Brain microvascular endothelial cell (primary cell): ENCODE results near the gene FASN.
A peak's percentile ranks its signal among the peaks of the same experiment; 100 is the strongest.
"Not testable (repeated sequence)": the region's sequence is repeated elsewhere in the genome, so short reads cannot be mapped to it uniquely, and the experiment has no call there.

Experiments used
- DNase-seq: peaks from one replicate; pipeline ENCODE4 v3.0.0-alpha.2; 2020
- H3K27ac ChIP-seq: fragments of 250-450 bp; sonication (Bioruptor Pico); 2 replicates; pipeline ENCODE4 v1.5.1; 2020; ENCODE audit warnings: mild to moderate bottlenecking, moderate library complexity
- H3K27me3 ChIP-seq: fragments of 250-450 bp; sonication (Bioruptor Pico); replicated peaks from 2 replicates; pipeline ENCODE4 v1.5.1; 2020; ENCODE audit warnings: mild to moderate bottlenecking
- H3K36me3 ChIP-seq: fragments of 250-450 bp; sonication (Bioruptor Pico); replicated peaks from 2 replicates; pipeline ENCODE4 v1.5.1; 2020; ENCODE audit warnings: mild to moderate bottlenecking
- H3K4me3 ChIP-seq: 2 replicates; pipeline ENCODE4 v1.5.1; 2011; ENCODE audit warnings: low read depth, mild to moderate bottlenecking, control low read depth, low read length, moderate library complexity
- in situ Hi-C: cut with HindIII; loops from 2 replicates; pipeline ENCODE4 v1.10.0; 2017; ENCODE audit warnings: low sequenced_read_pairs, low pct_ligation_motif_present
- TF ChIP-seq, protein P1 (sequence below): IDR thresholded peaks from 2 replicates; pipeline ENCODE4 v1.5.1; 2011; ENCODE audit warnings: low read depth, mild to moderate bottlenecking, moderate library complexity, low read length, control low read depth, inconsistent platforms; ENCODE audit errors: missing control alignments

The FASN gene

DNA sequence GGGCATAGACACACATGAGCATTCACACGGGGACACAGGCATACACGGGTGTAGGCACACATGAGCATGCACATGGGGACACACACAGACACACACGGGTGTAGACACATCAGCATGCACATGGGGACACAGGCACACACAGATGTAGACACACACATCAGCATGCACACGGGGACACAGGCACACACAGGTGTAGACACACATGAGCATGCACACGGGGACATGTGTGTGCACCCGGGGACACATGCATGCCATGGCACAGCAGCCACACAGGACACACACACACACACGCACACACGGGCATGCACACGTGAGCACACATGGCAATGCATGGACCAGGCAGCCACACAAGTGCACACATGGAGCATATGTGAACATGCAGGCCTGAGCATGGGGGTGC is 55.4 kb downstream of the FASN start:
- Histone ChIP-seq H3K27ac (no peak overlapping the region), H3K27me3 (no peaks in the 10 kb centered on the region), H3K36me3 (peaks cover 8% of the 10 kb centered on the region), H3K4me3 (no peak overlapping the region)
- in situ Hi-C loops = no loop called here
- DNase-seq = no peak
- TF ChIP-seq, protein P1, sequence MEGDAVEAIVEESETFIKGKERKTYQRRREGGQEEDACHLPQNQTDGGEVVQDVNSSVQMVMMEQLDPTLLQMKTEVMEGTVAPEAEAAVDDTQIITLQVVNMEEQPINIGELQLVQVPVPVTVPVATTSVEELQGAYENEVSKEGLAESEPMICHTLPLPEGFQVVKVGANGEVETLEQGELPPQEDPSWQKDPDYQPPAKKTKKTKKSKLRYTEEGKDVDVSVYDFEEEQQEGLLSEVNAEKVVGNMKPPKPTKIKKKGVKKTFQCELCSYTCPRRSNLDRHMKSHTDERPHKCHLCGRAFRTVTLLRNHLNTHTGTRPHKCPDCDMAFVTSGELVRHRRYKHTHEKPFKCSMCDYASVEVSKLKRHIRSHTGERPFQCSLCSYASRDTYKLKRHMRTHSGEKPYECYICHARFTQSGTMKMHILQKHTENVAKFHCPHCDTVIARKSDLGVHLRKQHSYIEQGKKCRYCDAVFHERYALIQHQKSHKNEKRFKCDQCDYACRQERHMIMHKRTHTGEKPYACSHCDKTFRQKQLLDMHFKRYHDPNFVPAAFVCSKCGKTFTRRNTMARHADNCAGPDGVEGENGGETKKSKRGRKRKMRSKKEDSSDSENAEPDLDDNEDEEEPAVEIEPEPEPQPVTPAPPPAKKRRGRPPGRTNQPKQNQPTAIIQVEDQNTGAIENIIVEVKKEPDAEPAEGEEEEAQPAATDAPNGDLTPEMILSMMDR = no peak

DNA sequence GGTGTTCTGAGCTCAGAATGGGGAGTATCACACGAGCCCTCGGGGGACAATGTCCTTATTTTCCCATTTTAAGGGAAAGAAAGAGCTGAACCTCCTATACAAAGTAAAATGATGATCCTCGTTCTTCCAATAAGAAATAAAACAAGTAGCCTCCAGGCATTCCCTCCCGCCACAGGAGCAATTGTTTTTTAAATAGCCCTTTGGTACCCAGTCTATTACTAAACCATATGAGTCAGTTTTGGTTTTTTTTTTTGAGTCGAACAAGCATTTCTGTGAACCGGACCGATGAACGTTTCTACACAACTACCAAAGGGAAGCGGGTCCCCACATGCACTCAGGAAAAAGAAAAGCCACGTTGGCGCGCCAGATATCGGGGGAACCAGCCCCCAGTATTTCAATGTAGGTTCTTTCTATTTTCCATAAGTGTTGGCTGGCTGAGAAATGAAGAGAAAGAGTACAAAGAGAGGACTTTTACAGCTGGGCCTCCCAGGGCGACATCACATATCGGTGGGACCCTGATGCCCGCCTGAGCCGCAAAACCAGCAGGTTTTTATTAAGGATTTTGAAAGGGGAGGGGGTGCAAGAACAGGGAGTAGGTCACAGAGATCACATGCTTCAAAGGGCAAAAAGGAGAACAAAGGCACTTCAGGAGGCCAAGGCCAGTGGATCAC is 56.8 kb downstream of the FASN start:
- Histone ChIP-seq H3K27ac (no peak overlapping the region), H3K4me3 (no peak overlapping the region), H3K36me3 (no peaks in the 10 kb centered on the region), H3K27me3 (no peaks in the 10 kb centered on the region)
- in situ Hi-C loops = no loop called here
- DNase-seq = no peak
- TF ChIP-seq, protein P1 = no peak

DNA sequence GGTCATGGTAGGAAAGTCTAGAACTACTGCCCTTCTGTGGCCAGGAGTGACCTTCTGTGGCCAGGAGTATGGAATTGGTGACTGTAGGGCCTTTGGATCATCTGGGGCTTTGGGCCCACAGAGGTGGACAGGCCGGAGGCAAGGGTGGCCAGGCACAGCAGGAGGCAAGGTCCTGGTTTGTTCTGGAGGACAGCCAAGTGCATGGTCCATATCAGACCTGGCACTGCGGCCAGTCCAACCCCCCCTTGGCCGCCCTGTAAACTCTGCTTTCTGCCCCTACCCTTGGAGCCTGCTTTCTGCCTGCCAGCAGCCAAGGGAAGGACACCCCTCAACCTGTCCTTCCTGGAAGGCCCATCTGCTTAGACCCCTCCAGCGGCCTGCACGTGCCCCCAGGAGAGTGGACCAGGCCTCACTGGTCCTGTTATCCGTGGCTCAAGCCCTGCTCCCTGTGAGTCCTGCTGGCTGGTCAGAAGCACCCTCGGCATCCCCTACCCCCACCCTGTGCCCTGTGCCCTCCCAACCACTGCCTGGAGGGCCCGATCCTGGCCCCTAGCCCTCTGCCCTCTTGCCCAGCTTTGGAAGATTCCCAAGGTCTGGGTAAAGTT is 58.2 kb downstream of the FASN start:
- Histone ChIP-seq H3K27me3 (no peaks in the 10 kb centered on the region), H3K4me3 (no peak overlapping the region), H3K27ac (no peak overlapping the region), H3K36me3 (no peaks in the 10 kb centered on the region)
- TF ChIP-seq, protein P1 = no peak
- in situ Hi-C loops = loop anchor here (10.0 kb wide), 1 partner anchor 65 kb away; the partner anchor contains the start of gene ASPSCR1
- DNase-seq = no peak

GRCh38 chr17:82038796-82039409 is 59.1 kb downstream of the FASN start:
- H3K27me3 ChIP-seq, H3K27ac ChIP-seq, DNase-seq, H3K4me3 ChIP-seq, H3K36me3 ChIP-seq: not testable (repeated sequence)
- in situ Hi-C loops = loop anchor here (10.0 kb wide), 1 partner anchor 64 kb away; the partner anchor contains the start of gene ASPSCR1

- no peaks in the 10 kb centered on the region for H3K36me3 ChIP-seq
- H3K27ac ChIP-seq = no peak overlapping the region
- in situ Hi-C loops = loop anchor here (10.0 kb wide), 1 partner anchor 63 kb away; the partner anchor contains the start of gene ASPSCR1
- TF ChIP-seq, protein P1 = no peak
- no peaks in the 10 kb centered on the region for H3K27me3 ChIP-seq
- peak overlapping the region; percentile 41 for H3K4me3 ChIP-seq
- no peak for DNase-seq
Observed at GRCh38 chr17:82037889-82038195, 60.2 kb downstream of the FASN start.

DNA sequence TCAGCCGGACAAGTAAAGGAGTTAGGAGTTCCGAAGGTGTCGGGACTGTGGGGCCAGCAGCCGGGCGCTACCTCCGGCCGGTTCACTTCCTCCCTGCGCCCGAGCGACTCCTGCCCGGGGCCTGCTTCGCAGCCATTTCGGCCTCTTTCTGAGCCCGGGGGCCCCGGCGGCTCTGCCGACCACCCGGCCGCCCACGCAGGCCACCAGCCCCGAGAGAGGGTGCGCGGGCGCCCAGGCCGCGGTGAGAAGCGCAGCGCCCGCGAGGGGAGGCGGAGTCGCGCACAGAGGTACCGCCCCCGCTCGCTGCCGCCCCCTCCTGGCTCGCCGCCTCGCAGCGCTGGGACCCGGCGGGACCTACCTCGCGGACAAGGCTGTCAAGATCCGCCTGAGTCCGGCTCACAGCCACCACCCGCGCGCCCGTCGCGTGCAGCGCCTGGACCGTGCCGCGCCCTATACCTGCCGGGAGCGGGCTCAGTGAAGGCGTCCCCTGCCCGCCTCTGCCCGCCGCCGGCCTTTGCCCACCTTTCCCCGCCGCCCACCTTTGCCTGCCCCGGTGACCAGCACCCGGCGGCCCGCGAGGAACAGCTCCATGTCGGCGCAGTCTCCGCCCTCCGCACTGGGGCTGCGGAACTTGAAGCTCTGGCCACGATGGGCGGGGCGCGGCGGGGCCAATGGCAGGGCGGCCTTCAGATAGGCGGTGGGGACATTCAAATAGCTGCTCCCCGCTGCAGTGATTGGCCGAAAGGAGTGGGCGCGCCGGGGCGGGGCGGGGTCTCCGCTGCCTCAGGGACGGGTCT is 60.7 kb downstream of the FASN start, which contains the start of gene DCXR:
Gene DCXR, minus strand, starts transcription at position 606 of the 797 bp plus-strand sequence. Its CDS starts 15 bp downstream, at position 591.
- DNase-seq = peak; percentile 94
- peak within 1 kb of the TSS; percentile 59 for H3K27ac ChIP-seq
- TF ChIP-seq, protein P1 = peak; percentile 62
- no peaks in the 10 kb centered on the region for H3K27me3 ChIP-seq
- H3K36me3 ChIP-seq = no peaks in the 10 kb centered on the region
- peak within 1 kb of the TSS; percentile 67 for H3K4me3 ChIP-seq
- in situ Hi-C loops = loop anchor here (10.0 kb wide), 1 partner anchor 62 kb away; the partner anchor contains the start of gene ASPSCR1
